HepG2 (cell line): Measurements from ENCODE around the gene ENPP7. TPM values are rescaled to one million over a fixed set of nuclear protein-coding genes. Genes with fewer than 3 reads are reported as not detected.

ENCODE experiments used
- ATAC-seq: fragments of 200-7000 bp; cut with Tn5 transposase; 3 replicates; pipeline ENCODE4 v1.9.1; 2020; ENCODE audit warnings: mild to moderate bottlenecking, moderate library complexity
- BruUV-seq: library from RNA; stranded (reverse); fragments of 400-500 nt; replicated peaks from 2 replicates; lab custom pipeline; 2021; lab: Mats Ljungman, UMichigan
- CTCF ChIA-PET: fragments of 300-600 bp; formaldehyde crosslinking; extraction: SDS; loops from one replicate; lab custom pipeline; 2021; ENCODE audit warnings: low total read pairs, inconsistent platforms, low intra/inter-chr PET ratio; lab: Yijun Ruan, JAX
- POLR2A ChIA-PET: fragments of 350-600 bp; sonication (Branson Sonifier 250); formaldehyde crosslinking; loops from one replicate; lab custom pipeline; 2020; ENCODE audit warnings: antibody characterized with exemption, inconsistent platforms; lab: Yijun Ruan, JAX
- DNase-seq: peaks from one replicate; pipeline ENCODE4 v3.0.0-alpha.2; 2015; ENCODE audit warnings: low spot score
- FAIRE-seq: peaks from 3 replicates; lab custom pipeline; 2011; peaks lifted over from hg19 to GRCh38; lab: Jason Lieb, UNC
- H2AFZ ChIP-seq: one replicate; pipeline ENCODE4 v1.6.1; 2011; ENCODE audit warnings: low read length, inconsistent platforms
- H3K27ac ChIP-seq: fragments of 300-600 bp; 3 replicates; pipeline ENCODE4 v1.8.0; 2011; ENCODE audit warnings: mixed run types, mild to moderate bottlenecking, mixed read lengths, low read length, inconsistent platforms; ENCODE audit not compliant: insufficient read depth; ENCODE audit errors: extremely low read length
- H3K27me3 ChIP-seq, 2 experiments: fragments of 200-600 bp in 1 of 2; 2 replicates in 1 of 2; 3 replicates in 1 of 2; pipeline versions ENCODE4 v1.6.0 to v1.8.0; 2011; ENCODE audit warnings: low read length in 2 of 2, mild to moderate bottlenecking in 2 of 2, moderate library complexity in 2 of 2, inconsistent platforms in 1 of 2; ENCODE audit not compliant: insufficient read depth in 2 of 2, control insufficient read depth in 1 of 2
- H3K36me3 ChIP-seq, 2 experiments: fragments of 200-600 bp in 1 of 2; replicated peaks in 1 of 2; 2 replicates in 1 of 2; 3 replicates in 1 of 2; pipeline versions ENCODE4 v1.5.1 to v1.8.0; 2011; ENCODE audit warnings: low read length in 2 of 2, inconsistent platforms in 1 of 2; ENCODE audit not compliant: insufficient read depth in 2 of 2, control insufficient read depth in 1 of 2
- H3K4me1 ChIP-seq: 2 replicates; pipeline ENCODE4 v1.5.1; 2012; ENCODE audit warnings: low read length, inconsistent platforms; ENCODE audit not compliant: insufficient read depth
- H3K4me2 ChIP-seq: 2 replicates; pipeline ENCODE4 v1.6.0; 2011; ENCODE audit warnings: low read depth, low read length, inconsistent platforms
- H3K4me3 ChIP-seq, 3 experiments: fragments of 200-600 bp in 1 of 3; sonication (generic), shearing (Covaris generic) in 1 of 3; replicated peaks in 1 of 3; 2 replicates each; pipeline ENCODE4 v1.5.1; 2011 to 2016; ENCODE audit warnings: low read length in 3 of 3, inconsistent platforms in 2 of 3, low read depth in 2 of 3, mild to moderate bottlenecking in 2 of 3, control low read depth in 1 of 3, mixed read lengths in 1 of 3; ENCODE audit not compliant: insufficient read depth in 1 of 3
- H3K79me2 ChIP-seq: one replicate; pipeline ENCODE4 v1.6.1; 2011; ENCODE audit warnings: low read length, inconsistent platforms; ENCODE audit not compliant: insufficient read depth
- H3K9ac ChIP-seq: 2 replicates; pipeline ENCODE4 v1.6.0; 2011; ENCODE audit warnings: mild to moderate bottlenecking, low read depth, low read length, inconsistent platforms; ENCODE audit not compliant: insufficient read depth
- H3K9me3 ChIP-seq: 2 replicates; pipeline ENCODE4 v1.5.1; 2012; ENCODE audit warnings: mild to moderate bottlenecking, low read length
- H4K20me1 ChIP-seq: 2 replicates; pipeline ENCODE4 v1.6.0; 2011; ENCODE audit warnings: inconsistent platforms, mild to moderate bottlenecking, low read length, moderate library complexity; ENCODE audit not compliant: insufficient read depth
- EED ChIP-seq: sonication (generic); formaldehyde crosslinking; IDR thresholded peaks from 2 replicates; pipeline ENCODE4 v1.5.0; 2020; ENCODE audit warnings: mild to moderate bottlenecking, missing genetic modification reagents
- MAZ ChIP-seq, 2 experiments: sonication (generic) in 1 of 2; formaldehyde crosslinking in 1 of 2; IDR thresholded peaks; 2 replicates each; pipeline versions ENCODE4 v1.5.0 to v1.6.1; 2012 to 2020; ENCODE audit warnings: low read depth in 2 of 2, mild to moderate bottlenecking in 2 of 2, borderline replicate concordance in 1 of 2, improper control_type of control experiment in 1 of 2, low read length in 1 of 2, missing genetic modification reagents in 1 of 2, moderate library complexity in 1 of 2
- MTF2 ChIP-seq: sonication (generic); formaldehyde crosslinking; IDR thresholded peaks from 2 replicates; pipeline ENCODE4 v1.5.0; 2020; ENCODE audit warnings: missing genetic modification reagents, borderline replicate concordance
- NR2C2 ChIP-seq: sonication (generic); formaldehyde crosslinking; IDR thresholded peaks from 2 replicates; pipeline ENCODE4 v1.4.0; 2020; ENCODE audit warnings: missing genetic modification reagents, mild to moderate bottlenecking, moderate library complexity, borderline replicate concordance
- PAX8 ChIP-seq: sonication (generic); formaldehyde crosslinking; IDR thresholded peaks from 2 replicates; pipeline ENCODE4 v1.8.0; 2022; ENCODE audit warnings: mild to moderate bottlenecking, missing genetic modification reagents, borderline replicate concordance
- TCF7L2 ChIP-seq: IDR thresholded peaks from 2 replicates; pipeline ENCODE4 v1.6.1; 2011; ENCODE audit warnings: mild to moderate bottlenecking, low read depth, low read length, moderate library complexity
- ZFP91 ChIP-seq: sonication (generic); formaldehyde crosslinking; IDR thresholded peaks from 2 replicates; pipeline ENCODE4 v1.9.0; 2022; ENCODE audit warnings: missing genetic modification reagents, mild to moderate bottlenecking, borderline replicate concordance
- ZNF136 ChIP-seq: sonication (generic); formaldehyde crosslinking; IDR thresholded peaks from 2 replicates; pipeline ENCODE4 v1.8.1; 2022; ENCODE audit warnings: low read depth, mild to moderate bottlenecking, moderate library complexity, missing genetic modification reagents
- ZNF205 ChIP-seq: IDR thresholded peaks from 2 replicates; pipeline ENCODE4 v1.6.1; 2018; ENCODE audit warnings: missing biosample characterization, missing genetic modification reagents
- ZNF232 ChIP-seq: sonication (generic); formaldehyde crosslinking; IDR thresholded peaks from 2 replicates; pipeline ENCODE4 v1.4.0; 2020; ENCODE audit warnings: missing genetic modification reagents, borderline replicate concordance
- ZNF350 ChIP-seq: sonication (generic); formaldehyde crosslinking; IDR thresholded peaks from 2 replicates; pipeline ENCODE4 v1.4.0; 2020; ENCODE audit warnings: mild to moderate bottlenecking, low read depth, missing genetic modification reagents, borderline replicate concordance
- ZNF574 ChIP-seq: sonication (generic); formaldehyde crosslinking; IDR thresholded peaks from 2 replicates; pipeline ENCODE4 v1.4.0; 2020; ENCODE audit warnings: missing genetic modification reagents
- WGBS: methylation state at CpG from one replicate; pipeline ENCODE4 v1.1.6; 2017; ENCODE audit warnings: low lambda C conversion rate; 5-methylcytosine and 5-hydroxymethylcytosine counted together
- in situ Hi-C: cut with HindIII; loops from 2 replicates; pipeline ENCODE4 v1.10.0; 2017; ENCODE audit warnings: low pct_unique_long_range_greater_than_20kb; ENCODE audit not compliant: extremely low pct_ligation_motif_present
- intact Hi-C: fragments of 100-400 bp; cut with micrococcal nuclease; formaldehyde crosslinking; loops from one replicate; pipeline ENCODE4 v1.10.0; 2022; ENCODE audit not compliant: unreplicated experiment
- polyA plus RNA-seq, 8 experiments: library from polyadenylated mRNA; depleted of rRNA in 3 of 8; stranded (reverse) in 7 of 8; unstranded in 1 of 8; fragments of >200 nt; fragmentation: Illumina TruSeq in 4 of 8; extraction: Trizol in 4 of 8; gene quantifications; 2 replicates each; pipeline versions ENCODE4 v1.2.1 to v1.2.3, GENCODE V29; 2011 to 2016; ENCODE audit warnings: low read depth in 4 of 8, missing spikeins in 1 of 8, mixed read lengths in 1 of 8; ENCODE audit not compliant: insufficient read depth in 1 of 8
- total RNA-seq, 5 experiments: library from RNA; depleted of rRNA; stranded (reverse); fragments of >200 nt; fragmentation: Illumina TruSeq; extraction: Trizol; gene quantifications; 2 replicates each; pipeline ENCODE4 v1.2.3, GENCODE V29; 2016; ENCODE audit warnings: low read depth in 1 of 5
- TF ChIP-seq, protein P1 (sequence below): IDR thresholded peaks from 2 replicates; pipeline ENCODE4 v1.6.1; 2016
- TF ChIP-seq, protein P2 (sequence below): sonication (generic); formaldehyde crosslinking; IDR thresholded peaks from 2 replicates; pipeline ENCODE4 v1.5.0; 2020; ENCODE audit warnings: mild to moderate bottlenecking, missing genetic modification reagents

Gene ENPP7
- total and polyA plus RNA-seq, 2 of the 13 experiments (the other 11 are each of a cell fraction or from before 2014, with no cell fraction given): 1.1 to 2.2 TPM

- in situ Hi-C loops (no loop called here), intact Hi-C loops (no loop called here)
- ATAC-seq (peak; percentile 23), FAIRE-seq (no peak), DNase-seq (no peak)
- ChIA-PET POLR2A (interaction anchor here (1.4 to 2.0 kb wide), 2 partner anchors 48 to 203 kb away, joined by 4 to 7 read pairs; partner anchors contain the start of gene CBX4), CTCF (interaction anchor here (1.3 to 2.4 kb wide), 4 partner anchors 21 to 179 kb away, joined by 4 to 14 read pairs (median 10); no protein-coding TSS in a partner anchor)
- peaks cover 5 to 9% of the 10 kb centered on the region in 2 experiments; a peak in 4 of 5 replicates for H3K36me3 ChIP-seq
- H4K20me1 ChIP-seq: no peaks in the 10 kb centered on the region
- BruUV-seq: no TSS peak
- H3K4me1 ChIP-seq: peaks cover 52% of the 10 kb centered on the region
- H3K4me2 ChIP-seq: peak overlapping the region; percentile 49
- H3K27ac ChIP-seq: no peak overlapping the region
- no peak overlapping the region for H3K9ac ChIP-seq
- no peak overlapping the region for H2AFZ ChIP-seq
- 28% methylated on average over 62 of the region's 68 CpGs for WGBS
- peak overlapping the region in 2 of 3 experiments; percentile 30 to 54; a peak in 3 of 6 replicates for H3K4me3 ChIP-seq
- no peaks in the 10 kb centered on the region for H3K9me3 ChIP-seq
- peaks cover 5% of the 10 kb centered on the region for H3K79me2 ChIP-seq
- H3K27me3 ChIP-seq: peaks cover 18 to 48% of the 10 kb centered on the region in 2 experiments
- TF ChIP-seq ZNF232 (no peak), MAZ (IDR thresholded peaks at IDR 0.05; ENCODE audit: borderline replicate concordance, low read depth, low read length) (no peak), MAZ (CRISPR knock-in tag; IDR thresholded peaks at IDR 0.05; ENCODE audit: low read depth) (peak; percentile 49), PAX8 (CRISPR knock-in tag) (no peak), ZNF136 (no peak), ZFP91 (no peak), MTF2 (CRISPR knock-in tag) (no peak), TCF7L2 (no peak), NR2C2 (no peak), ZNF574 (CRISPR knock-in tag) (no peak), ZNF350 (CRISPR knock-in tag) (0 out of 2 replicates have a peak, but pooled peaks have one; percentile 22), EED (CRISPR knock-in tag) (peak; percentile 44; the same call in 1 of the 2 replicates), ZNF205 (CRISPR knock-in tag) (no peak)
- TF ChIP-seq, protein P1, sequence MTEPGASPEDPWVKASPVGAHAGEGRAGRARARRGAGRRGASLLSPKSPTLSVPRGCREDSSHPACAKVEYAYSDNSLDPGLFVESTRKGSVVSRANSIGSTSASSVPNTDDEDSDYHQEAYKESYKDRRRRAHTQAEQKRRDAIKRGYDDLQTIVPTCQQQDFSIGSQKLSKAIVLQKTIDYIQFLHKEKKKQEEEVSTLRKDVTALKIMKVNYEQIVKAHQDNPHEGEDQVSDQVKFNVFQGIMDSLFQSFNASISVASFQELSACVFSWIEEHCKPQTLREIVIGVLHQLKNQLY (CRISPR knock-in tag): no peak
- TF ChIP-seq, protein P2, sequence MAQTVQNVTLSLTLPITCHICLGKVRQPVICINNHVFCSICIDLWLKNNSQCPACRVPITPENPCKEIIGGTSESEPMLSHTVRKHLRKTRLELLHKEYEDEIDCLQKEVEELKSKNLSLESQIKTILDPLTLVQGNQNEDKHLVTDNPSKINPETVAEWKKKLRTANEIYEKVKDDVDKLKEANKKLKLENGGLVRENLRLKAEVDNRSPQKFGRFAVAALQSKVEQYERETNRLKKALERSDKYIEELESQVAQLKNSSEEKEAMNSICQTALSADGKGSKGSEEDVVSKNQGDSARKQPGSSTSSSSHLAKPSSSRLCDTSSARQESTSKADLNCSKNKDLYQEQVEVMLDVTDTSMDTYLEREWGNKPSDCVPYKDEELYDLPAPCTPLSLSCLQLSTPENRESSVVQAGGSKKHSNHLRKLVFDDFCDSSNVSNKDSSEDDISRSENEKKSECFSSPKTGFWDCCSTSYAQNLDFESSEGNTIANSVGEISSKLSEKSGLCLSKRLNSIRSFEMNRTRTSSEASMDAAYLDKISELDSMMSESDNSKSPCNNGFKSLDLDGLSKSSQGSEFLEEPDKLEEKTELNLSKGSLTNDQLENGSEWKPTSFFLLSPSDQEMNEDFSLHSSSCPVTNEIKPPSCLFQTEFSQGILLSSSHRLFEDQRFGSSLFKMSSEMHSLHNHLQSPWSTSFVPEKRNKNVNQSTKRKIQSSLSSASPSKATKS: no peak
These were observed 60.3 kb downstream of the ENPP7 start for GRCh38 chr17:79790805-79791734.
